RWPE2 (cell line): ENCODE results near the gene TEK.

ENCODE experiments used
- ATAC-seq: fragments of 200-7000 bp; cut with Tn5 transposase; 3 replicates; pipeline ENCODE4 v1.9.1; 2021; ENCODE audit warnings: low read depth
- DNase-seq: peaks from one replicate; pipeline ENCODE4 v3.0.0-alpha.2; 2020; ENCODE audit warnings: low spot score
- H3K27ac ChIP-seq: fragments of 450-650 bp; 2 replicates; pipeline ENCODE4 v1.5.1; 2017; ENCODE audit warnings: mild to moderate bottlenecking; ENCODE audit not compliant: poor library complexity, severe bottlenecking
- H3K27me3 ChIP-seq: fragments of 250-450 bp; sonication (Bioruptor Pico); 2 replicates; pipeline ENCODE4 v1.5.1; 2021; ENCODE audit warnings: mild to moderate bottlenecking, moderate library complexity; ENCODE audit not compliant: insufficient read depth, poor library complexity, severe bottlenecking
- H3K36me3 ChIP-seq: fragments of 250-450 bp; sonication (Bioruptor Pico); 2 replicates; pipeline ENCODE4 v1.5.1; 2020; ENCODE audit warnings: low read depth, mild to moderate bottlenecking, moderate library complexity
- H3K4me1 ChIP-seq: fragments of 250-450 bp; sonication (Bioruptor Pico); 2 replicates; pipeline ENCODE4 v1.5.1; 2021; ENCODE audit warnings: mild to moderate bottlenecking, moderate library complexity; ENCODE audit not compliant: insufficient read depth, poor library complexity, severe bottlenecking
- H3K4me3 ChIP-seq: fragments of 250-450 bp; sonication (Bioruptor Pico); 2 replicates; pipeline ENCODE4 v1.5.1; 2021; ENCODE audit warnings: mild to moderate bottlenecking, moderate library complexity; ENCODE audit not compliant: severe bottlenecking
- H3K9me3 ChIP-seq: fragments of 250-450 bp; sonication (Bioruptor Pico); 2 replicates; pipeline ENCODE4 v1.5.1; 2021; ENCODE audit warnings: mild to moderate bottlenecking, moderate library complexity; ENCODE audit not compliant: severe bottlenecking
- CTCF ChIP-seq: fragments of 450-650 bp; IDR thresholded peaks from one replicate; pipeline ENCODE4 v1.5.1; 2017; ENCODE audit warnings: mild to moderate bottlenecking, moderate library complexity; ENCODE audit not compliant: poor library complexity, severe bottlenecking

TEK gene

GRCh38 chr9:27168496-27168895 lies 59.5 kb downstream of the TEK start:
- Histone ChIP-seq H3K4me1 (no peaks in the 10 kb centered on the region), H3K9me3 (no peaks in the 10 kb centered on the region), H3K27me3 (no peaks in the 10 kb centered on the region), H3K36me3 (no peaks in the 10 kb centered on the region), H3K27ac (no peak overlapping the region), H3K4me3 (no peak overlapping the region)
- TF ChIP-seq CTCF, result no peak
- ATAC-seq (no peak), DNase-seq (no peak)

- no peak for DNase-seq
- no peaks in the 10 kb centered on the region for H3K27me3 ChIP-seq
- H3K4me1 ChIP-seq, result no peaks in the 10 kb centered on the region
- H3K9me3 ChIP-seq, result no peaks in the 10 kb centered on the region
- H3K4me3 ChIP-seq, result no peak overlapping the region
- ATAC-seq, result no peak
- no peaks in the 10 kb centered on the region for H3K36me3 ChIP-seq
- H3K27ac ChIP-seq, result no peak overlapping the region
- TF ChIP-seq CTCF, result no peak
Observed at GRCh38 chr9:27168951-27169350, 59.9 kb downstream of the TEK start.

DNA sequence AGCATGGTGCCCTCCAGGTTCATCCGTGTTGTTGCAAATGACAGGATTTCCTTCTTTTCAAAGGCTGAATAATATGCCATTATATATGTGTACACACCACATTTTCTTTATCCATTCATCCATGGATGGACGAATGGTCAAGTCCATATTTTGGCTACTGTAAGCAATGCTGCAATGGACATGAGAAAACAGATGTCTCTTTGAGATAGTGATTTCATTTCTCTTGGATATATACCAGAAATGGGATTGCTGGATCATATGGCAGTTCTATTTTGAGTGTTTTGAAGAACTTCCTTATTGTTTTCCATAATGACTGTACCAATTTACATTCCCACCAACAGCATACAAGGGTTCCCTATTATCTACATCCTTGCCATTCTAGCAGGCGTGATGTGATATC lies 67.9 kb downstream of the TEK start:
- Histone ChIP-seq H3K9me3 (peaks cover 2% of the 10 kb centered on the region), H3K27me3 (no peaks in the 10 kb centered on the region)
- no peak for TF ChIP-seq CTCF

DNA sequence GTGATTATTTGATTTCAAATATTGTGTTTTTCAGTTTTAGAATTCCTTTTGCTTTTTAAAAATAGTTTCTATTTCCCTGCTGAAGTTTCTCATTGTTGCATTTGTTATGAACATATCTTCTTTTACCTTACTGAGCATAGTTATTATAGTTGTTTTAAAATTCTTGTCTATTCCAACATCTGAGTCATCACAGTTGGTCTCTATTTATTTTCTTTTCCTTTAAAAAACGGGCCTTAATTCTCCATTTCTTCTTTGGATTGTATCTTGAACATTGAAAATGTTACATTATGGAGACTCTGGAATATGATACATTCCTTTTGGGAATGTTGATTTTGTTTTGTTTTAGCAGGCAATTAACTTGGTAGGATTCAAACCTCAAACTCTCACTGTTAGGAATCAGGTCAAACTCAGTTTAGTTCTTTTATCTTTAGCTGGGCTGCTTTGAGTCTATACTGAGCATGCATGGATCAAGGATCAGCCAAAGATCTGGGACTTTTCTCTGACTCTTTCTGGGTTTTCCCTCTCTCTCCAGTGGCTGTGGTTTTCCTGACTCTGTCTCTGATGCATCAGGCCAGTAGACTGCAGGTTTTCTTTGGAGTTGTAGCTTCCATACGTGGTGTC lies 70.3 kb downstream of the TEK start:
- Histone ChIP-seq H3K9me3 (peaks cover 2% of the 10 kb centered on the region), H3K4me3 (no peak overlapping the region), H3K27me3 (no peaks in the 10 kb centered on the region), H3K36me3 (no peaks in the 10 kb centered on the region), H3K4me1 (peaks cover 30% of the 10 kb centered on the region), H3K27ac (no peak overlapping the region)
- DNase-seq (no peak), ATAC-seq (no peak)
- TF ChIP-seq CTCF, result no peak

More for the DNA sequence above, 67.9 kb downstream of the TEK start:
- H3K4me3 ChIP-seq, result no peak overlapping the region
- H3K4me1 ChIP-seq, result peaks cover 15% of the 10 kb centered on the region
- DNase-seq (no peak), ATAC-seq (no peak)
- H3K36me3 ChIP-seq, result no peaks in the 10 kb centered on the region
- no peak overlapping the region for H3K27ac ChIP-seq

DNA sequence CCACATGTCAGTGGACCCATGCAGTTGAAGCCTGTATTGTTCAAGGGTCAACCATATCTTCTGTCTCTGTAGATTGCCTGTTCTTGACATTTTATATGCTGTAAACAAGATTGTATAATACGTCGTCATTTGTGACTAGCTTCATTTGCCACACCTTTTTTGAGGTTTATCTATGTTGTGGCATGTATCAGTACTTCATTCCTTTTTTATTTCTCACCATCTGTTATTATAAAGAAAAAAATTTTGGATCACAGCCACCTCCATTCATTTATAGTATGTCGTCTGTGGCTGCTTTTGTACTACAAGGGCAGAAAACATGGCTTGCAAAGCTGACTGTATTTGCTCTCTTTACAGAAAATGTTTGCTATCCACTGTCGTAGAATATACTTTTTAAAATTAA lies 72.4 kb downstream of the TEK start:
- H3K4me1 ChIP-seq, result peaks cover 30% of the 10 kb centered on the region
- H3K9me3 ChIP-seq, result peaks cover 2% of the 10 kb centered on the region
- no peak overlapping the region for H3K4me3 ChIP-seq
- peak overlapping the region; percentile 51 for H3K27ac ChIP-seq
- DNase-seq, result no peak
- H3K27me3 ChIP-seq, result no peaks in the 10 kb centered on the region
- no peak for TF ChIP-seq CTCF
- H3K36me3 ChIP-seq, result no peaks in the 10 kb centered on the region
- peak; percentile 81 for ATAC-seq
